HEK293 (cell line): ENCODE data around the gene NT5M.
A peak's percentile ranks its signal among the peaks of the same experiment; 100 is the strongest.

ENCODE experiments used
- CTCF ChIA-PET: fragments of 350-600 bp; formaldehyde crosslinking; extraction: SDS; loops from one replicate; lab custom pipeline; 2021; ENCODE audit warnings: antibody characterized with exemption; lab: Yijun Ruan, JAX
- POLR2A ChIA-PET: fragments of 300-600 bp; formaldehyde crosslinking; extraction: SDS; loops from one replicate; lab custom pipeline; 2020; ENCODE audit warnings: antibody characterized with exemption, inconsistent platforms; lab: Yijun Ruan, JAX
- H3K27ac ChIP-seq: fragments of 200-500 bp; sonication (Bioruptor generic); 2 replicates; pipeline ENCODE4 v1.5.1; 2014; ENCODE audit warnings: low read depth, low read length, control low read depth, inconsistent platforms; ENCODE audit errors: extremely low read depth
- H3K36me3 ChIP-seq, 2 experiments: fragments of 200-500 bp in 1 of 2; sonication (Bioruptor generic) in 1 of 2; 1 replicate in 1 of 2; 2 replicates in 1 of 2; pipeline ENCODE4 v1.5.1; 2014 to 2017; ENCODE audit warnings: inconsistent platforms in 2 of 2, low read length in 2 of 2; ENCODE audit not compliant: control insufficient read depth in 2 of 2, insufficient read depth in 1 of 2
- H3K4me1 ChIP-seq: fragments of 200-500 bp; sonication (Bioruptor generic); 2 replicates; pipeline ENCODE4 v1.5.1; 2014; ENCODE audit warnings: mild to moderate bottlenecking, low read length, inconsistent platforms; ENCODE audit not compliant: control insufficient read depth, insufficient read depth
- H3K4me3 ChIP-seq: 2 replicates; pipeline ENCODE4 v1.5.1; 2011; ENCODE audit warnings: low read depth, mild to moderate bottlenecking, control low read depth, low read length, moderate library complexity
- H3K9me3 ChIP-seq: fragments of 200-500 bp; sonication (Bioruptor generic); 2 replicates; pipeline ENCODE4 v1.5.1; 2014; ENCODE audit warnings: low read depth, low read length, inconsistent platforms; ENCODE audit not compliant: control insufficient read depth, insufficient read depth
- EGR2 ChIP-seq: fragments of 450-650 bp; formaldehyde crosslinking; IDR thresholded peaks from 2 replicates; pipeline ENCODE4 v1.5.1; 2016; ENCODE audit warnings: low read depth, missing biosample characterization, missing genetic modification characterization
- OVOL3 ChIP-seq: fragments of 450-650 bp; formaldehyde crosslinking; IDR thresholded peaks from 2 replicates; pipeline ENCODE4 v1.5.1; 2016; ENCODE audit warnings: missing biosample characterization, missing genetic modification characterization
- SCRT1 ChIP-seq: fragments of 450-650 bp; formaldehyde crosslinking; IDR thresholded peaks from 2 replicates; pipeline ENCODE4 v1.5.1; 2016; ENCODE audit warnings: missing biosample characterization, missing genetic modification characterization, borderline replicate concordance
- ZFHX2 ChIP-seq: fragments of 450-650 bp; formaldehyde crosslinking; conservative IDR thresholded peaks from 2 replicates; pipeline ENCODE4 v1.5.1; 2016; ENCODE audit warnings: missing biosample characterization, missing genetic modification characterization
- ZNF146 ChIP-seq: fragments of 450-650 bp; formaldehyde crosslinking; IDR thresholded peaks from 2 replicates; pipeline ENCODE4 v1.5.1; 2016; ENCODE audit warnings: missing biosample characterization, missing genetic modification characterization
- ZNF157 ChIP-seq: fragments of 450-650 bp; formaldehyde crosslinking; IDR thresholded peaks from 2 replicates; pipeline ENCODE4 v1.5.1; 2016; ENCODE audit warnings: missing biosample characterization, missing genetic modification characterization
- ZNF175 ChIP-seq: fragments of 450-650 bp; formaldehyde crosslinking; IDR thresholded peaks from 2 replicates; pipeline ENCODE4 v1.5.1; 2016; ENCODE audit warnings: missing biosample characterization, missing genetic modification characterization
- ZNF2 ChIP-seq: fragments of 450-650 bp; formaldehyde crosslinking; IDR thresholded peaks from 2 replicates; pipeline ENCODE4 v1.5.1; 2016; ENCODE audit warnings: missing biosample characterization, missing genetic modification characterization
- ZNF24 ChIP-seq: fragments of 450-650 bp; formaldehyde crosslinking; IDR thresholded peaks from 2 replicates; pipeline ENCODE4 v1.5.1; 2016; ENCODE audit warnings: missing biosample characterization, missing genetic modification characterization
- ZNF274 ChIP-seq, 2 experiments: fragments of 200-500 bp in 1 of 2; fragments of 450-650 bp in 1 of 2; sonication (Bioruptor generic) in 1 of 2; formaldehyde crosslinking in 1 of 2; IDR thresholded peaks; 2 replicates each; pipeline versions ENCODE4 v1.5.1 to v1.6.1; 2014 to 2016; ENCODE audit warnings: borderline replicate concordance in 1 of 2, inconsistent platforms in 1 of 2, low read length in 1 of 2, missing biosample characterization in 1 of 2, missing genetic modification characterization in 1 of 2
- ZNF350 ChIP-seq: fragments of 450-650 bp; formaldehyde crosslinking; IDR thresholded peaks from 2 replicates; pipeline ENCODE4 v1.5.0; 2017; ENCODE audit warnings: missing biosample characterization, mild to moderate bottlenecking, missing genetic modification characterization
- ZNF394 ChIP-seq: fragments of 450-650 bp; formaldehyde crosslinking; IDR thresholded peaks from 2 replicates; pipeline ENCODE4 v1.5.1; 2016; ENCODE audit warnings: missing biosample characterization, missing genetic modification characterization, mild to moderate bottlenecking, moderate library complexity, borderline replicate concordance
- ZNF423 ChIP-seq: fragments of 450-650 bp; formaldehyde crosslinking; IDR thresholded peaks from 2 replicates; pipeline ENCODE4 v1.5.1; 2016; ENCODE audit warnings: missing biosample characterization, missing genetic modification characterization
- ZNF529 ChIP-seq: fragments of 450-650 bp; formaldehyde crosslinking; IDR thresholded peaks from 2 replicates; pipeline ENCODE4 v1.5.1; 2017; ENCODE audit warnings: missing genetic modification characterization, missing biosample characterization; ENCODE audit not compliant: insufficient replicate concordance
- ZNF654 ChIP-seq: fragments of 450-650 bp; formaldehyde crosslinking; IDR thresholded peaks from 2 replicates; pipeline ENCODE4 v1.5.1; 2016; ENCODE audit warnings: low read depth, missing biosample characterization, missing genetic modification characterization
- ZNF843 ChIP-seq: fragments of 450-650 bp; formaldehyde crosslinking; IDR thresholded peaks from 2 replicates; pipeline ENCODE4 v1.5.1; 2016; ENCODE audit warnings: missing biosample characterization, missing genetic modification characterization
- ZSCAN23 ChIP-seq: fragments of 450-650 bp; formaldehyde crosslinking; IDR thresholded peaks from 2 replicates; pipeline ENCODE4 v1.5.1; 2016; ENCODE audit warnings: missing biosample characterization, missing genetic modification characterization
- TF ChIP-seq, protein P1 (sequence below): fragments of 450-650 bp; formaldehyde crosslinking; optimal IDR thresholded peaks from 2 replicates; pipeline ENCODE3; 2016; ENCODE audit warnings: missing biosample characterization, mild to moderate bottlenecking, missing genetic modification characterization
- TF ChIP-seq, protein P2 (sequence below): fragments of 450-650 bp; IDR thresholded peaks from 2 replicates; pipeline ENCODE4 v1.5.1; 2018; ENCODE audit warnings: missing biosample characterization, missing genetic modification characterization
- TF ChIP-seq, protein P3 (sequence below): fragments of 450-650 bp; formaldehyde crosslinking; IDR thresholded peaks from 2 replicates; pipeline ENCODE4 v1.5.1; 2016; ENCODE audit warnings: missing biosample characterization, missing genetic modification characterization
- TF ChIP-seq, protein P4 (sequence below): fragments of 450-650 bp; formaldehyde crosslinking; conservative IDR thresholded peaks from 2 replicates; pipeline ENCODE4 v1.5.1; 2016; ENCODE audit warnings: low read depth, missing biosample characterization, missing genetic modification characterization
- TF ChIP-seq, protein P5 (sequence below): fragments of 450-650 bp; formaldehyde crosslinking; IDR thresholded peaks from 2 replicates; pipeline ENCODE4 v1.5.1; 2016; ENCODE audit warnings: missing biosample characterization, missing genetic modification characterization
- TF ChIP-seq, protein P6 (sequence below): fragments of 450-650 bp; formaldehyde crosslinking; IDR thresholded peaks from 2 replicates; pipeline ENCODE4; 2016; ENCODE audit warnings: missing biosample characterization, missing genetic modification characterization
- TF ChIP-seq, protein P7 (sequence below): fragments of 450-650 bp; formaldehyde crosslinking; IDR thresholded peaks from 2 replicates; pipeline ENCODE4 v1.5.1; 2016; ENCODE audit warnings: missing biosample characterization, missing genetic modification characterization

The NT5M gene

DNA sequence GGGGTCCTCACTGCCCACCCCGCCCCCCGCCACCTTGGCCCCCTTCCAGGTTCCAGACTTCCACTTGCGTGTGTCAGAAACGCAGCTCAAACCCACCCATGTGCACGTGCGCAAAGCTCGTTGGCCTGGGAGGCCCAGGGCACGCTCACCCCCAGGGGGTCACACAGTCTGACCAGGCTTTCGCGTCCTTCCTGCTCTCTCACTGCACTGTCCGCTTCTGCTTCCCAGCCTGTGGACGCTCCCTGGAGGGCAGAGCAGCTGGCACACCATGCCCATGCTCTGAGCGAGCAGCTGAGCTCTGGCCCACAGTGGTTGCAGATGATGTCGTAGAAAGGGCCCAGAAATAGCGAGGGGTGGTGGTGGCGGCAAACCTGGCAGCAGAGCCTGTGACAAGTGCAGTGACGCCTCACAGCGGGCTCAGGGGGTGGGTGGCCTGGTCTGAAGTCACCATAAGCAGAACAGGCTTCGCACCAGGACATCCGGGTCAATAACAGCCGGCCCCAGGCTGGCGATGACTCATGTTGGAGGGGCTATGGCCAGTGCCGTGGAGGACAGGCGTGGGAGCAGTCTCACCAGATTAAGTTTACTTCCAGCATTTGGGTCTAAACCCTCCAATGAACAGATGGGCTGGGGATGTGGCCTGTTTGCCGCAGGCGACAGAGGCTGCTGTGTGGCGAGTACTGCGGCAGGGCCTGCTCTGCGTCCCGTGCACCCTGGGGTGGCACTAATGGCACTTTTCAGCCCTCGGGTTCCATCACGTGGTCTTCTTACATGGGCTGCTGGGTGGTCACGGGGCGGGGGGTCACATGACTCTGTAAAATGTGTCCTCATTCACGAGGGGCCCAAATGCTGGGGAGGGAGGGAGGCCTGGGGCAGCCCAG, 49.0 kb downstream of the NT5M start:
- no peak overlapping the region for H3K27ac ChIP-seq
- H3K36me3 ChIP-seq: no peaks in the 10 kb centered on the region
- H3K4me1 ChIP-seq: no peaks in the 10 kb centered on the region
- ChIA-PET POLR2A (no interaction called here), CTCF (interaction anchor here (0.5 to 7.0 kb wide), 7 partner anchors 14 to 436 kb away, joined by 3 to 161 read pairs (median 4); no protein-coding TSS in a partner anchor)
- H3K4me3 ChIP-seq: no peak overlapping the region
- H3K9me3 ChIP-seq: no peaks in the 10 kb centered on the region
- TF ChIP-seq ZNF654 (tag by site-specific recombination): no peak
- TF ChIP-seq, protein P1, sequence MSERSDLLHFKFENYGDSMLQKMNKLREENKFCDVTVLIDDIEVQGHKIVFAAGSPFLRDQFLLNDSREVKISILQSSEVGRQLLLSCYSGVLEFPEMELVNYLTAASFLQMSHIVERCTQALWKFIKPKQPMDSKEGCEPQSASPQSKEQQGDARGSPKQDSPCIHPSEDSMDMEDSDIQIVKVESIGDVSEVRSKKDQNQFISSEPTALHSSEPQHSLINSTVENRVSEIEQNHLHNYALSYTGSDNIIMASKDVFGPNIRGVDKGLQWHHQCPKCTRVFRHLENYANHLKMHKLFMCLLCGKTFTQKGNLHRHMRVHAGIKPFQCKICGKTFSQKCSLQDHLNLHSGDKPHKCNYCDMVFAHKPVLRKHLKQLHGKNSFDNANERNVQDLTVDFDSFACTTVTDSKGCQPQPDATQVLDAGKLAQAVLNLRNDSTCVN (tag by site-specific recombination): no peak
- TF ChIP-seq ZNF350: no peak
- TF ChIP-seq ZNF175 (tag by site-specific recombination): no peak
- TF ChIP-seq ZNF146 (tag by site-specific recombination): no peak
- TF ChIP-seq OVOL3: no peak
- no peak for TF ChIP-seq ZNF157 (tag by site-specific recombination)
- 0 out of 2 replicates have a peak, but pooled peaks have one; percentile 9 for TF ChIP-seq EGR2 (tag by site-specific recombination)
- TF ChIP-seq ZNF529 (tag by site-specific recombination): no peak
- no peak for TF ChIP-seq ZNF394 (tag by site-specific recombination)
- TF ChIP-seq ZNF274 (IDR thresholded peaks at IDR 0.05; ENCODE audit: low read length): no peak
- TF ChIP-seq ZNF274 (tag by site-specific recombination; IDR thresholded peaks at IDR 0.05; ENCODE audit: borderline replicate concordance): no peak
- TF ChIP-seq, protein P2, sequence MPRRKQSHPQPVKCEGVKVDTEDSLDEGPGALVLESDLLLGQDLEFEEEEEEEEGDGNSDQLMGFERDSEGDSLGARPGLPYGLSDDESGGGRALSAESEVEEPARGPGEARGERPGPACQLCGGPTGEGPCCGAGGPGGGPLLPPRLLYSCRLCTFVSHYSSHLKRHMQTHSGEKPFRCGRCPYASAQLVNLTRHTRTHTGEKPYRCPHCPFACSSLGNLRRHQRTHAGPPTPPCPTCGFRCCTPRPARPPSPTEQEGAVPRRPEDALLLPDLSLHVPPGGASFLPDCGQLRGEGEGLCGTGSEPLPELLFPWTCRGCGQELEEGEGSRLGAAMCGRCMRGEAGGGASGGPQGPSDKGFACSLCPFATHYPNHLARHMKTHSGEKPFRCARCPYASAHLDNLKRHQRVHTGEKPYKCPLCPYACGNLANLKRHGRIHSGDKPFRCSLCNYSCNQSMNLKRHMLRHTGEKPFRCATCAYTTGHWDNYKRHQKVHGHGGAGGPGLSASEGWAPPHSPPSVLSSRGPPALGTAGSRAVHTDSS (tag by site-specific recombination): no peak
- TF ChIP-seq, protein P3, sequence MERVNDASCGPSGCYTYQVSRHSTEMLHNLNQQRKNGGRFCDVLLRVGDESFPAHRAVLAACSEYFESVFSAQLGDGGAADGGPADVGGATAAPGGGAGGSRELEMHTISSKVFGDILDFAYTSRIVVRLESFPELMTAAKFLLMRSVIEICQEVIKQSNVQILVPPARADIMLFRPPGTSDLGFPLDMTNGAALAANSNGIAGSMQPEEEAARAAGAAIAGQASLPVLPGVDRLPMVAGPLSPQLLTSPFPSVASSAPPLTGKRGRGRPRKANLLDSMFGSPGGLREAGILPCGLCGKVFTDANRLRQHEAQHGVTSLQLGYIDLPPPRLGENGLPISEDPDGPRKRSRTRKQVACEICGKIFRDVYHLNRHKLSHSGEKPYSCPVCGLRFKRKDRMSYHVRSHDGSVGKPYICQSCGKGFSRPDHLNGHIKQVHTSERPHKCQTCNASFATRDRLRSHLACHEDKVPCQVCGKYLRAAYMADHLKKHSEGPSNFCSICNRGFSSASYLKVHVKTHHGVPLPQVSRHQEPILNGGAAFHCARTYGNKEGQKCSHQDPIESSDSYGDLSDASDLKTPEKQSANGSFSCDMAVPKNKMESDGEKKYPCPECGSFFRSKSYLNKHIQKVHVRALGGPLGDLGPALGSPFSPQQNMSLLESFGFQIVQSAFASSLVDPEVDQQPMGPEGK (tag by site-specific recombination): peak; percentile 33; the same call in 1 of the 2 replicates
- TF ChIP-seq, protein P4, sequence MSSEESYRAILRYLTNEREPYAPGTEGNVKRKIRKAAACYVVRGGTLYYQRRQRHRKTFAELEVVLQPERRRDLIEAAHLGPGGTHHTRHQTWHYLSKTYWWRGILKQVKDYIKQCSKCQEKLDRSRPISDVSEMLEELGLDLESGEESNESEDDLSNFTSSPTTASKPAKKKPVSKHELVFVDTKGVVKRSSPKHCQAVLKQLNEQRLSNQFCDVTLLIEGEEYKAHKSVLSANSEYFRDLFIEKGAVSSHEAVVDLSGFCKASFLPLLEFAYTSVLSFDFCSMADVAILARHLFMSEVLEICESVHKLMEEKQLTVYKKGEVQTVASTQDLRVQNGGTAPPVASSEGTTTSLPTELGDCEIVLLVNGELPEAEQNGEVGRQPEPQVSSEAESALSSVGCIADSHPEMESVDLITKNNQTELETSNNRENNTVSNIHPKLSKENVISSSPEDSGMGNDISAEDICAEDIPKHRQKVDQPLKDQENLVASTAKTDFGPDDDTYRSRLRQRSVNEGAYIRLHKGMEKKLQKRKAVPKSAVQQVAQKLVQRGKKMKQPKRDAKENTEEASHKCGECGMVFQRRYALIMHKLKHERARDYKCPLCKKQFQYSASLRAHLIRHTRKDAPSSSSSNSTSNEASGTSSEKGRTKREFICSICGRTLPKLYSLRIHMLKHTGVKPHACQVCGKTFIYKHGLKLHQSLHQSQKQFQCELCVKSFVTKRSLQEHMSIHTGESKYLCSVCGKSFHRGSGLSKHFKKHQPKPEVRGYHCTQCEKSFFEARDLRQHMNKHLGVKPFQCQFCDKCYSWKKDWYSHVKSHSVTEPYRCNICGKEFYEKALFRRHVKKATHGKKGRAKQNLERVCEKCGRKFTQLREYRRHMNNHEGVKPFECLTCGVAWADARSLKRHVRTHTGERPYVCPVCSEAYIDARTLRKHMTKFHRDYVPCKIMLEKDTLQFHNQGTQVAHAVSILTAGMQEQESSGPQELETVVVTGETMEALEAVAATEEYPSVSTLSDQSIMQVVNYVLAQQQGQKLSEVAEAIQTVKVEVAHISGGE: no peak
- no peak for TF ChIP-seq ZNF423
- no peak for TF ChIP-seq ZNF843
- TF ChIP-seq, protein P5, sequence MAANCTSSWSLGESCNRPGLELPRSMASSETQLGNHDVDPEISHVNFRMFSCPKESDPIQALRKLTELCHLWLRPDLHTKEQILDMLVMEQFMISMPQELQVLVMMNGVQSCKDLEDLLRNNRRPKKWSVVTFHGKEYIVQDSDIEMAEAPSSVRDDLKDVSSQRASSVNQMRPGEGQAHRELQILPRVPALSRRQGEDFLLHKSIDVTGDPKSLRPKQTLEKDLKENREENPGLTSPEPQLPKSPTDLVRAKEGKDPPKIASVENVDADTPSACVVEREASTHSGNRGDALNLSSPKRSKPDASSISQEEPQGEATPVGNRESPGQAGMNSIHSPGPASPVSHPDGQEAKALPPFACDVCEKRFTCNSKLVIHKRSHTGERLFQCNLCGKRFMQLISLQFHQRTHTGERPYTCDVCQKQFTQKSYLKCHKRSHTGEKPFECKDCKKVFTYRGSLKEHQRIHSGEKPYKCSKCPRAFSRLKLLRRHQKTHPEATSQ: no peak
- TF ChIP-seq ZNF2 (tag by site-specific recombination): no peak
- TF ChIP-seq ZSCAN23 (tag by site-specific recombination): no peak
- TF ChIP-seq SCRT1: no peak
- TF ChIP-seq ZNF24 (tag by site-specific recombination): no peak
- peak; percentile 31; the same call in 1 of the 2 replicates for TF ChIP-seq ZFHX2 (tag by site-specific recombination)
- TF ChIP-seq, protein P6, sequence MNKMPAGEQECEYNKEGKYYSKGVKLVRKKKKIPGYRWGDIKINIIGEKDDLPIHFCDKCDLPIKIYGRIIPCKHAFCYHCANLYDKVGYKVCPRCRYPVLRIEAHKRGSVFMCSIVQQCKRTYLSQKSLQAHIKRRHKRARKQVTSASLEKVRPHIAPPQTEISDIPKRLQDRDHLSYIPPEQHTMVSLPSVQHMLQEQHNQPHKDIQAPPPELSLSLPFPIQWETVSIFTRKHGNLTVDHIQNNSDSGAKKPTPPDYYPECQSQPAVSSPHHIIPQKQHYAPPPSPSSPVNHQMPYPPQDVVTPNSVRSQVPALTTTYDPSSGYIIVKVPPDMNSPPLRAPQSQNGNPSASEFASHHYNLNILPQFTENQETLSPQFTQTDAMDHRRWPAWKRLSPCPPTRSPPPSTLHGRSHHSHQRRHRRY (tag by site-specific recombination): no peak
- TF ChIP-seq, protein P7, sequence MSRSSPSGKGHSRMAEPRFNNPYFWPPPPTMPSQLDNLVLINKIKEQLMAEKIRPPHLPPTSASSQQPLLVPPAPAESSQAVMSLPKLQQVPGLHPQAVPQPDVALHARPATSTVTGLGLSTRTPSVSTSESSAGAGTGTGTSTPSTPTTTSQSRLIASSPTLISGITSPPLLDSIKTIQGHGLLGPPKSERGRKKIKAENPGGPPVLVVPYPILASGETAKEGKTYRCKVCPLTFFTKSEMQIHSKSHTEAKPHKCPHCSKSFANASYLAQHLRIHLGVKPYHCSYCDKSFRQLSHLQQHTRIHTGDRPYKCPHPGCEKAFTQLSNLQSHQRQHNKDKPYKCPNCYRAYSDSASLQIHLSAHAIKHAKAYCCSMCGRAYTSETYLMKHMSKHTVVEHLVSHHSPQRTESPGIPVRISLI: no peak
